ENCODE measurements around the gene TNS1. TPM values are rescaled to one million over a fixed set of nuclear protein-coding genes. Genes with fewer than 3 reads are reported as not detected.

Gene TNS1
- total RNA-seq, 2 donors from 2014 or later = 0.27 to 5.1 TPM

GRCh38 chr2:217950401-217950871, 52.4 kb downstream of the TNS1 start:
- H3K9me3 Mint-ChIP-seq = no peaks in the 10 kb centered on the region
- DNase-seq (ENCODE audit: low spot score in 2 of 2) (no peak), ATAC-seq (no peak)
- no peaks in the 10 kb centered on the region for H3K36me3 Mint-ChIP-seq
- no peak overlapping the region for H3K27ac Mint-ChIP-seq

GRCh38 chr2:217949447-217949846, 53.3 kb downstream of the TNS1 start:
- no peaks in the 10 kb centered on the region for H3K9me3 Mint-ChIP-seq
- DNase-seq (ENCODE audit: low spot score in 2 of 2) = no peak
- no peak for ATAC-seq
- H3K36me3 Mint-ChIP-seq = no peaks in the 10 kb centered on the region
- H3K27ac Mint-ChIP-seq = no peak overlapping the region

- Mint-ChIP-seq H3K36me3 (no peaks in the 10 kb centered on the region), H3K27ac (no peak overlapping the region), H3K9me3 (no peaks in the 10 kb centered on the region)
- DNase-seq (ENCODE audit: low spot score in 2 of 2) = no peak
- no peak for ATAC-seq
These were observed 53.9 kb downstream of the TNS1 start for GRCh38 chr2:217948897-217949296.

GRCh38 chr2:217948351-217948791, 54.4 kb downstream of the TNS1 start:
- Mint-ChIP-seq H3K27ac (no peak overlapping the region), H3K36me3 (no peaks in the 10 kb centered on the region), H3K9me3 (no peaks in the 10 kb centered on the region)
- ATAC-seq (no peak), DNase-seq (ENCODE audit: low spot score in 2 of 2) (no peak)

- no peak for DNase-seq (ENCODE audit: low spot score in 2 of 2)
- Mint-ChIP-seq H3K36me3 (no peaks in the 10 kb centered on the region), H3K27ac (no peak overlapping the region), H3K9me3 (no peaks in the 10 kb centered on the region)
- no peak for ATAC-seq
These were observed 55.1 kb downstream of the TNS1 start for GRCh38 chr2:217947383-217948350.

- ATAC-seq (no peak), DNase-seq (ENCODE audit: low spot score in 2 of 2) (no peak)
- Mint-ChIP-seq H3K9me3 (no peaks in the 10 kb centered on the region), H3K27ac (no peak overlapping the region), H3K36me3 (no peaks in the 10 kb centered on the region)
These were observed 56.7 kb downstream of the TNS1 start for GRCh38 chr2:217946051-217946450.

GRCh38 chr2:217945530-217945929, 57.3 kb downstream of the TNS1 start:
- no peak for DNase-seq (ENCODE audit: low spot score in 2 of 2)
- H3K27ac Mint-ChIP-seq = no peak overlapping the region
- no peaks in the 10 kb centered on the region for H3K36me3 Mint-ChIP-seq
- no peak for ATAC-seq
- no peaks in the 10 kb centered on the region for H3K9me3 Mint-ChIP-seq

GRCh38 chr2:217944923-217945322, 57.9 kb downstream of the TNS1 start:
- DNase-seq (ENCODE audit: low spot score in 2 of 2) = no peak
- Mint-ChIP-seq H3K9me3 (no peaks in the 10 kb centered on the region), H3K36me3 (no peaks in the 10 kb centered on the region), H3K27ac (no peak overlapping the region)
- no peak for ATAC-seq

- H3K36me3 Mint-ChIP-seq = no peaks in the 10 kb centered on the region
- H3K27ac Mint-ChIP-seq = no peak overlapping the region
- ATAC-seq = no peak
- DNase-seq (ENCODE audit: low spot score in 2 of 2) = no peak
- no peaks in the 10 kb centered on the region for H3K9me3 Mint-ChIP-seq
These were observed 58.4 kb downstream of the TNS1 start for GRCh38 chr2:217944366-217944765.

GRCh38 chr2:217943446-217944321, 59.1 kb downstream of the TNS1 start:
- H3K9me3 Mint-ChIP-seq = no peaks in the 10 kb centered on the region
- H3K27ac Mint-ChIP-seq = no peak overlapping the region
- DNase-seq (ENCODE audit: low spot score in 2 of 2) (no peak), ATAC-seq (peak; percentile 65 to 70)
- H3K36me3 Mint-ChIP-seq = no peaks in the 10 kb centered on the region

GRCh38 chr2:217942731-217943335, 60.0 kb downstream of the TNS1 start:
- no peak for DNase-seq (ENCODE audit: low spot score in 2 of 2)
- H3K27ac Mint-ChIP-seq = no peak overlapping the region
- no peaks in the 10 kb centered on the region for H3K9me3 Mint-ChIP-seq
- no peaks in the 10 kb centered on the region for H3K36me3 Mint-ChIP-seq
- no peak for ATAC-seq

GRCh38 chr2:217941886-217942728, 60.7 kb downstream of the TNS1 start:
- Mint-ChIP-seq H3K9me3 (no peaks in the 10 kb centered on the region), H3K36me3 (no peaks in the 10 kb centered on the region), H3K27ac (no peak overlapping the region)
- DNase-seq (ENCODE audit: low spot score in 2 of 2) (no peak), ATAC-seq (no peak)

GRCh38 chr2:217941339-217941738, 61.5 kb downstream of the TNS1 start:
- no peak for ATAC-seq
- Mint-ChIP-seq H3K36me3 (no peaks in the 10 kb centered on the region), H3K9me3 (no peaks in the 10 kb centered on the region), H3K27ac (no peak overlapping the region)
- no peak for DNase-seq (ENCODE audit: low spot score in 2 of 2)

- ATAC-seq (no peak), DNase-seq (ENCODE audit: low spot score in 2 of 2) (no peak)
- H3K36me3 Mint-ChIP-seq = no peaks in the 10 kb centered on the region
- no peak overlapping the region for H3K27ac Mint-ChIP-seq
- no peaks in the 10 kb centered on the region for H3K9me3 Mint-ChIP-seq
These were observed 62.3 kb downstream of the TNS1 start for GRCh38 chr2:217940261-217941220.

GRCh38 chr2:217939629-217940245, 63.1 kb downstream of the TNS1 start:
- H3K9me3 Mint-ChIP-seq = no peaks in the 10 kb centered on the region
- ATAC-seq (no peak), DNase-seq (ENCODE audit: low spot score in 2 of 2) (no peak)
- H3K36me3 Mint-ChIP-seq = no peaks in the 10 kb centered on the region
- H3K27ac Mint-ChIP-seq = no peak overlapping the region
